DND-41 (cell line): ENCODE measurements around the gene QRICH1.

Source experiments
- CTCF ChIP-seq: IDR thresholded peaks from 2 replicates; pipeline ENCODE4 v1.5.1; 2012; ENCODE audit warnings: borderline replicate concordance, low read length, moderate library complexity, mild to moderate bottlenecking; ENCODE audit not compliant: poor library complexity, severe bottlenecking; ENCODE audit errors: extremely low read depth
- EZH2 ChIP-seq: IDR thresholded peaks from 3 replicates; pipeline ENCODE4 v1.6.1; 2012; ENCODE audit warnings: borderline replicate concordance, low read depth, mild to moderate bottlenecking, moderate library complexity, low read length, inconsistent platforms; ENCODE audit not compliant: severe bottlenecking

- no peak for TF ChIP-seq CTCF
- no peak for TF ChIP-seq EZH2
These were observed 64.3 kb downstream of the QRICH1 start for GRCh38 chr3:49029563-49029884.
